ENCODE data around the gene RNASEL. TPM values are rescaled to one million over a fixed set of nuclear protein-coding genes. Genes with fewer than 3 reads are reported as not detected.

Gene RNASEL
- 0.24 TPM for polyA plus RNA-seq (2012; ENCODE audit: insufficient read length, low read depth)

GRCh38 chr1:182588500-182589396, at the start of gene RNASEL:
Gene RNASEL (minus strand): TSS chr1:182589256. CDS start chr1:182586806, 2,450 bp downstream.
- TF ChIP-seq REST (IDR thresholded peaks at IDR 0.05; ENCODE audit: insufficient read depth in 1 of 2, low read depth in 2 of 2, low read length in 2 of 2), result no peak
- TF ChIP-seq FOXP2 (optimal IDR thresholded peaks at IDR 0.05; ENCODE audit: borderline replicate concordance, extremely low read depth, extremely low read length, insufficient read depth), result no peak
- peak; percentile 48; the same call in 1 of the 2 replicates for TF ChIP-seq SIN3A (IDR thresholded peaks at IDR 0.05; ENCODE audit: borderline replicate concordance, insufficient read depth, low read length)
- no peak for TF ChIP-seq TAF1 (IDR thresholded peaks at IDR 0.05; ENCODE audit: borderline replicate concordance, insufficient read depth, low read length)
- TF ChIP-seq POLR2AphosphoS5 (IDR thresholded peaks at IDR 0.05; ENCODE audit: low read depth, low read length), result peak; percentile 67; the same call in 1 of the 2 replicates

GRCh38 chr1:182637769-182638168, 48.7 kb upstream of the RNASEL start:
- TF ChIP-seq FOXP2 (optimal IDR thresholded peaks at IDR 0.05; ENCODE audit: borderline replicate concordance, extremely low read depth, extremely low read length, insufficient read depth) (no peak), REST (IDR thresholded peaks at IDR 0.05; ENCODE audit: insufficient read depth in 1 of 2, low read depth in 2 of 2, low read length in 2 of 2) (no peak), SIN3A (IDR thresholded peaks at IDR 0.05; ENCODE audit: borderline replicate concordance, insufficient read depth, low read length) (no peak), POLR2AphosphoS5 (IDR thresholded peaks at IDR 0.05; ENCODE audit: low read depth, low read length) (no peak), TAF1 (IDR thresholded peaks at IDR 0.05; ENCODE audit: borderline replicate concordance, insufficient read depth, low read length) (no peak)

DNA sequence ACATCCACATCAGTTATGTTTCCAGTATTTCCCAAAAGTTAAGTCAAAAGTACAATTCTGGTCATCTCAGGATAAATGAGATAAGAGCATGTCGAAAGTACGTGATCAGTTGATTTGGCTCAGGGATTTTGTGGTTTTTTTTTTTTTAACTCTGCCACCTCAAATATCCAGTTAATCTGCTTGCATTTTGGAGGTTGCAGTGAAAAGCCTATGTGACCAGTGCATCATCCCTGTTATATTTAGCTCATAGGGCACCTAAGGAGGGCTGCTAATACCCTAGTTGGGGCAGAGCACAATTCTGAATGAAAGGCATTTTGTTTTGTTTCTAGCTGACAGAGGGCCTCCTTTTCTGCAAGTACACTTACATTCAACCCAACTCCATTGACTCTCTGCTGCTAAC, 46.8 kb upstream of the RNASEL start:
- TF ChIP-seq TAF1 (IDR thresholded peaks at IDR 0.05; ENCODE audit: borderline replicate concordance, insufficient read depth, low read length) (no peak), POLR2AphosphoS5 (IDR thresholded peaks at IDR 0.05; ENCODE audit: low read depth, low read length) (no peak), FOXP2 (optimal IDR thresholded peaks at IDR 0.05; ENCODE audit: borderline replicate concordance, extremely low read depth, extremely low read length, insufficient read depth) (no peak), SIN3A (IDR thresholded peaks at IDR 0.05; ENCODE audit: borderline replicate concordance, insufficient read depth, low read length) (no peak), REST (IDR thresholded peaks at IDR 0.05; ENCODE audit: insufficient read depth in 1 of 2, low read depth in 2 of 2, low read length in 2 of 2) (no peak)

- TF ChIP-seq POLR2AphosphoS5 (IDR thresholded peaks at IDR 0.05; ENCODE audit: low read depth, low read length), result no peak
- no peak for TF ChIP-seq FOXP2 (optimal IDR thresholded peaks at IDR 0.05; ENCODE audit: borderline replicate concordance, extremely low read depth, extremely low read length, insufficient read depth)
- no peak for TF ChIP-seq REST (IDR thresholded peaks at IDR 0.05; ENCODE audit: insufficient read depth in 1 of 2, low read depth in 2 of 2, low read length in 2 of 2)
- no peak for TF ChIP-seq TAF1 (IDR thresholded peaks at IDR 0.05; ENCODE audit: borderline replicate concordance, insufficient read depth, low read length)
- TF ChIP-seq SIN3A (IDR thresholded peaks at IDR 0.05; ENCODE audit: borderline replicate concordance, insufficient read depth, low read length), result no peak
Observed at GRCh38 chr1:182634306-182635072, 45.4 kb upstream of the RNASEL start.
